PC-9 (cell line): ENCODE measurements around the gene CACNB4. TPM values are rescaled to one million over a fixed set of nuclear protein-coding genes. Genes with fewer than 3 reads are reported as not detected.

Experiments used
- BruUV-seq: library from RNA; stranded (reverse); fragments of 400-500 nt; replicated peaks from 2 replicates; lab custom pipeline; 2021; lab: Mats Ljungman, UMichigan
- CTCF ChIA-PET: fragments of 300-600 bp; sonication (Branson Sonifier 250); formaldehyde crosslinking; loops from one replicate; lab custom pipeline; 2022; ENCODE audit warnings: antibody characterized with exemption; lab: Charles Lee
- POLR2A ChIA-PET: fragments of 300-600 bp; sonication (Branson Sonifier 250); formaldehyde crosslinking; loops from one replicate; lab custom pipeline; 2022; ENCODE audit warnings: antibody characterized with exemption; ENCODE audit not compliant: unreplicated experiment; lab: Charles Lee
- DNase-seq, 2 experiments: peaks; one replicate each; pipeline versions ENCODE4 v3.0.0 to v3.0.0-alpha.2; 2015 to 2022; ENCODE audit warnings: mixed read lengths in 1 of 2
- H2AFZ ChIP-seq: fragments of 200-600 bp; sonication (generic); 2 replicates; pipeline ENCODE4 v1.8.1; 2017; ENCODE audit warnings: antibody characterized with exemption
- H3F3A ChIP-seq: fragments of 200-600 bp; sonication (generic); 2 replicates; pipeline ENCODE4 v1.8.1; 2017; ENCODE audit warnings: antibody characterized with exemption, mild to moderate bottlenecking, low read depth; ENCODE audit not compliant: insufficient read depth
- H3K27ac ChIP-seq: fragments of 200-600 bp; sonication (generic); 2 replicates; pipeline ENCODE4 v1.6.1; 2016; ENCODE audit warnings: mixed run types
- H3K27me3 ChIP-seq: fragments of 200-600 bp; sonication (generic); 2 replicates; pipeline ENCODE4 v1.6.1; 2016; ENCODE audit warnings: low read depth, mixed run types; ENCODE audit not compliant: insufficient read depth
- H3K36me3 ChIP-seq: fragments of 200-600 bp; sonication (generic); 2 replicates; pipeline ENCODE4 v1.6.1; 2016; ENCODE audit warnings: low read depth, mixed run types
- H3K4me1 ChIP-seq: fragments of 200-600 bp; sonication (generic); replicated peaks from 2 replicates; pipeline ENCODE4 v1.6.1; 2016; ENCODE audit warnings: mixed run types; ENCODE audit not compliant: insufficient read depth
- H3K4me2 ChIP-seq: fragments of 200-600 bp; sonication (generic); 2 replicates; pipeline ENCODE4 v1.6.1; 2017; ENCODE audit warnings: mixed run types
- H3K4me3 ChIP-seq: fragments of 200-600 bp; sonication (generic); 2 replicates; pipeline ENCODE4 v1.6.1; 2016; ENCODE audit warnings: mixed run types
- H3K79me2 ChIP-seq: fragments of 200-600 bp; sonication (generic); 2 replicates; pipeline ENCODE4 v1.6.1; 2017; ENCODE audit warnings: low read depth, mixed run types
- H3K9me2 ChIP-seq: fragments of 200-600 bp; sonication (generic); 2 replicates; pipeline ENCODE4 v1.8.1; 2017; ENCODE audit warnings: mild to moderate bottlenecking; ENCODE audit not compliant: insufficient read depth
- H3K9me3 ChIP-seq: fragments of 200-600 bp; sonication (generic); 2 replicates; pipeline ENCODE4 v1.8.1; 2016; ENCODE audit warnings: low read depth; ENCODE audit not compliant: insufficient read depth
- H4K20me1 ChIP-seq: fragments of 200-600 bp; sonication (generic); 2 replicates; pipeline ENCODE4 v1.8.1; 2017; ENCODE audit not compliant: insufficient read depth
- EZH2 ChIP-seq: fragments of 200-600 bp; sonication (generic); IDR thresholded peaks from 2 replicates; pipeline ENCODE4 v1.8.0; 2017; ENCODE audit warnings: antibody characterized with exemption, low read depth
- intact Hi-C: fragments of 100-400 bp; cut with micrococcal nuclease; formaldehyde crosslinking; loops from one replicate; pipeline ENCODE4 v1.10.0; 2022; ENCODE audit not compliant: unreplicated experiment
- total RNA-seq: library from RNA; stranded (reverse); gene quantifications from 2 replicates; pipeline ENCODE4 v1.2.3, GENCODE V29; 2021
- TF ChIP-seq, protein P1 (sequence below): fragments of 200-600 bp; sonication (generic); conservative IDR thresholded peaks from 2 replicates; pipeline ENCODE4 v1.6.1; 2017; ENCODE audit warnings: mixed run types, antibody characterized with exemption, mild to moderate bottlenecking, moderate library complexity

The CACNB4 gene
- total RNA-seq, 1 experiment from 2014 or later: 0.98 TPM

DNA sequence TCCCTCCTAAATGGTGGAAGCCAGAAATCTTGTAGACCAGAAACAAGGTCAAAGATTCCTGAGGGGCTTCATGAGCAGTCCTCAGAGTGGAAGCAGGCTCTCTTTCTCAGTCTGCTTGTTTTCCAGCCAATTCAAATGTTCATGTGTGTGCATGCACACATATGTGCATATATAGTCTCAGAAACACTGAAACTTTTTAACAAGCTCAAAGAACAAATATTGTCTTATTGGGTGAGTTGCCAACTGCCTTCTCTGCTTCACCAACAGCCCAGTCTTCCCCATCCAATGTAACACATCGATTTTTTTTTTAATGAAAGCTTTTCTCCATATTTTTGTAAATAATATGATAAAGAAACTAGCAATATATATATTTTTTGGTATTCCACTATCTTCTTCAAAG lies 3.7 kb downstream of the CACNB4 start:
- no TSS peak for BruUV-seq
- Histone ChIP-seq H3F3A (peaks cover 8% of the 10 kb centered on the region), H3K27me3 (peaks cover 60% of the 10 kb centered on the region), H3K4me1 (peaks cover 9% of the 10 kb centered on the region; the same call in 1 of the 2 replicates), H3K27ac (no peak overlapping the region), H3K36me3 (no peaks in the 10 kb centered on the region), H3K4me3 (no peak overlapping the region), H3K79me2 (no peaks in the 10 kb centered on the region), H2AFZ (no peak overlapping the region), H3K9me3 (no peaks in the 10 kb centered on the region; the same call in 1 of the 2 replicates), H3K9me2 (no peaks in the 10 kb centered on the region), H3K4me2 (no peak overlapping the region), H4K20me1 (no peaks in the 10 kb centered on the region)
- TF ChIP-seq, protein P1, sequence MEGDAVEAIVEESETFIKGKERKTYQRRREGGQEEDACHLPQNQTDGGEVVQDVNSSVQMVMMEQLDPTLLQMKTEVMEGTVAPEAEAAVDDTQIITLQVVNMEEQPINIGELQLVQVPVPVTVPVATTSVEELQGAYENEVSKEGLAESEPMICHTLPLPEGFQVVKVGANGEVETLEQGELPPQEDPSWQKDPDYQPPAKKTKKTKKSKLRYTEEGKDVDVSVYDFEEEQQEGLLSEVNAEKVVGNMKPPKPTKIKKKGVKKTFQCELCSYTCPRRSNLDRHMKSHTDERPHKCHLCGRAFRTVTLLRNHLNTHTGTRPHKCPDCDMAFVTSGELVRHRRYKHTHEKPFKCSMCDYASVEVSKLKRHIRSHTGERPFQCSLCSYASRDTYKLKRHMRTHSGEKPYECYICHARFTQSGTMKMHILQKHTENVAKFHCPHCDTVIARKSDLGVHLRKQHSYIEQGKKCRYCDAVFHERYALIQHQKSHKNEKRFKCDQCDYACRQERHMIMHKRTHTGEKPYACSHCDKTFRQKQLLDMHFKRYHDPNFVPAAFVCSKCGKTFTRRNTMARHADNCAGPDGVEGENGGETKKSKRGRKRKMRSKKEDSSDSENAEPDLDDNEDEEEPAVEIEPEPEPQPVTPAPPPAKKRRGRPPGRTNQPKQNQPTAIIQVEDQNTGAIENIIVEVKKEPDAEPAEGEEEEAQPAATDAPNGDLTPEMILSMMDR: no peak
- TF ChIP-seq EZH2: no peak
- intact Hi-C loops: no loop called here
- ChIA-PET CTCF (no interaction called here), POLR2A (no interaction called here)
- DNase-seq: no peak

- CTCF ChIA-PET: no interaction called here
- no peaks in the 10 kb centered on the region for H3K79me2 ChIP-seq
- DNase-seq: no peak
- no peak overlapping the region for H3K4me2 ChIP-seq
- no TSS peak for BruUV-seq
- no peaks in the 10 kb centered on the region for H3K9me2 ChIP-seq
- POLR2A ChIA-PET: no interaction called here
- H3K9me3 ChIP-seq: no peaks in the 10 kb centered on the region; the same call in 1 of the 2 replicates
- no peaks in the 10 kb centered on the region for H3K36me3 ChIP-seq
- H4K20me1 ChIP-seq: no peaks in the 10 kb centered on the region; the same call in 1 of the 2 replicates
- H3K4me3 ChIP-seq: no peak overlapping the region
- no peak overlapping the region for H2AFZ ChIP-seq
- no peak for TF ChIP-seq EZH2
- TF ChIP-seq, protein P1: no peak
- intact Hi-C loops: no loop called here
- peaks cover 8% of the 10 kb centered on the region for H3F3A ChIP-seq
- H3K27me3 ChIP-seq: peaks cover 48% of the 10 kb centered on the region
- H3K4me1 ChIP-seq: no peaks in the 10 kb centered on the region
- H3K27ac ChIP-seq: no peak overlapping the region
These were observed 4.8 kb downstream of the CACNB4 start for GRCh38 chr2:152094014-152094413.

GRCh38 chr2:152093464-152093863 lies 5.4 kb downstream of the CACNB4 start:
- no TSS peak for BruUV-seq
- H3K4me1 ChIP-seq: no peaks in the 10 kb centered on the region
- TF ChIP-seq, protein P1: no peak
- TF ChIP-seq EZH2: no peak
- H3K4me2 ChIP-seq: no peak overlapping the region
- no peaks in the 10 kb centered on the region for H3K79me2 ChIP-seq
- no peaks in the 10 kb centered on the region for H3K36me3 ChIP-seq
- no peaks in the 10 kb centered on the region; the same call in 1 of the 2 replicates for H4K20me1 ChIP-seq
- H3K27ac ChIP-seq: no peak overlapping the region
- ChIA-PET CTCF (no interaction called here), POLR2A (no interaction called here)
- no peaks in the 10 kb centered on the region; the same call in 1 of the 2 replicates for H3K9me3 ChIP-seq
- peaks cover 43% of the 10 kb centered on the region for H3K27me3 ChIP-seq
- intact Hi-C loops: no loop called here
- no peak for DNase-seq
- H2AFZ ChIP-seq: no peak overlapping the region
- peaks cover 8% of the 10 kb centered on the region for H3F3A ChIP-seq
- H3K4me3 ChIP-seq: no peak overlapping the region
- H3K9me2 ChIP-seq: no peaks in the 10 kb centered on the region
